GM10248 (cell line): ENCODE results near the gene BCAR1.

Experiments
- CTCF ChIA-PET: fragments of 300-600 bp; sonication (Branson Sonifier 250); formaldehyde crosslinking; extraction: SDS; loops from one replicate; lab custom pipeline; 2021; ENCODE audit warnings: antibody characterized with exemption; lab: Yijun Ruan, JAX
- POLR2A ChIA-PET: fragments of 350-650 bp; sonication (Branson Sonifier 250); formaldehyde crosslinking; extraction: SDS; loops from one replicate; lab custom pipeline; 2020; ENCODE audit warnings: antibody characterized with exemption; lab: Yijun Ruan, JAX
- DNase-seq: peaks from one replicate; pipeline ENCODE4 v3.0.0; 2012; ENCODE audit errors: extremely low spot score
- TF ChIP-seq, protein P1 (sequence below): IDR thresholded peaks from 2 replicates; pipeline ENCODE4 v1.5.1; 2012; ENCODE audit warnings: mild to moderate bottlenecking, low read depth; ENCODE audit errors: extremely low read depth, missing control alignments, control extremely low read depth

BCAR1 gene

DNA sequence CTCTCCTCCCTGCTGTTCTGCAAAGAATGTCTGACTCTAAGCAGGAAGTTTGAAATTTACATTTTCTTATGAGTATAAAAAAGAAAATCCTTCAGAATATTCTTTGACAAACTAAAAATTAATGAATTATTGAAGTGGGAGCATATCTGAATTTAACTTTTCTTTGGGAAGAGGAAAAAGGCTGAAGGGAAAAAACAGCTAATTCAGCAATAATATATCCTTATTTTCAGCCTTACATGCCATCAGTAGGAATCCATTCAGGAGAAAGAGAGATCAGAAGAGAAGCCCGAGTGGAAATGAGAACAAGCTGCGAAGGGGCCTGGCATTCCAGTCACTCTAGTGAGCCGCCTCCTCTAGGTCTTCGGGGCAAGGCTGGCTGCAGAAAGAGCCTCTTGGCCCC, 41.7 kb upstream of the BCAR1 start:
- no peak for DNase-seq
- TF ChIP-seq, protein P1, sequence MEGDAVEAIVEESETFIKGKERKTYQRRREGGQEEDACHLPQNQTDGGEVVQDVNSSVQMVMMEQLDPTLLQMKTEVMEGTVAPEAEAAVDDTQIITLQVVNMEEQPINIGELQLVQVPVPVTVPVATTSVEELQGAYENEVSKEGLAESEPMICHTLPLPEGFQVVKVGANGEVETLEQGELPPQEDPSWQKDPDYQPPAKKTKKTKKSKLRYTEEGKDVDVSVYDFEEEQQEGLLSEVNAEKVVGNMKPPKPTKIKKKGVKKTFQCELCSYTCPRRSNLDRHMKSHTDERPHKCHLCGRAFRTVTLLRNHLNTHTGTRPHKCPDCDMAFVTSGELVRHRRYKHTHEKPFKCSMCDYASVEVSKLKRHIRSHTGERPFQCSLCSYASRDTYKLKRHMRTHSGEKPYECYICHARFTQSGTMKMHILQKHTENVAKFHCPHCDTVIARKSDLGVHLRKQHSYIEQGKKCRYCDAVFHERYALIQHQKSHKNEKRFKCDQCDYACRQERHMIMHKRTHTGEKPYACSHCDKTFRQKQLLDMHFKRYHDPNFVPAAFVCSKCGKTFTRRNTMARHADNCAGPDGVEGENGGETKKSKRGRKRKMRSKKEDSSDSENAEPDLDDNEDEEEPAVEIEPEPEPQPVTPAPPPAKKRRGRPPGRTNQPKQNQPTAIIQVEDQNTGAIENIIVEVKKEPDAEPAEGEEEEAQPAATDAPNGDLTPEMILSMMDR: no peak
- ChIA-PET POLR2A (no interaction called here), CTCF (interaction anchor here (0.9 to 2.7 kb wide), 6 partner anchors 11 to 94 kb away, joined by 3 to 12 read pairs (median 5); no protein-coding TSS in a partner anchor)

GRCh38 chr16:75292691-75293090, 41.3 kb upstream of the BCAR1 start:
- CTCF ChIA-PET: interaction anchor here (0.9 to 2.7 kb wide), 6 partner anchors 10 to 93 kb away, joined by 3 to 12 read pairs (median 4); no protein-coding TSS in a partner anchor
- TF ChIP-seq, protein P1: no peak
- DNase-seq: no peak
- POLR2A ChIA-PET: no interaction called here

GRCh38 chr16:75289189-75289588, 37.8 kb upstream of the BCAR1 start:
- POLR2A ChIA-PET: no interaction called here
- CTCF ChIA-PET: interaction anchor here (1.0 to 1.2 kb wide), 2 partner anchors 9 to 55 kb away, joined by 4 read pairs; no protein-coding TSS in a partner anchor
- TF ChIP-seq, protein P1: no peak
- DNase-seq: no peak

DNA sequence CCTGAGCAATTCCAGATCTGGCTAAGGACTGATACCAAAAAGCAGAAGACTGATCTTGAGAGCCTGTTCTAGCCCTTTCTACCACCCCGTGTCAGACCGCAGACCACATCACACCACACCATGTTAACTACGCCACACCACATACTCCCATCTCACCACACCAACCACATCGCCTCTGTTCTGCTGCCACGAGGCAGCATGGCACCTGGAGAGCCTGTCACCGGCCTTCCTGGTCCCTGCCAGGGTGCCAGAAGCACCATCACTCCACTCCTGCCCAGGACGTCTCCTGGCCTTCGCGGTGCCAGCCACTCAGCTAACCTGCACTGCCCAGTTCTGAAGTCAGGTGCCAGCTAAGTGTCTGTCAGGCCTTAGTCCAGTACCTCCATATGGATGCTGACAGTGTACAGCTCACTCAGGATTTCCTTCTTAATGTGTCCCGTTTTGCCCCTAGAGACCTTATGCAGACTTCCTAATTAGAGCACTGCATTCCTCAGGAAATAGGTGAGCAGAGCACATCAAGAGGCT, 37.2 kb upstream of the BCAR1 start:
- no peak for DNase-seq
- TF ChIP-seq, protein P1: no peak
- ChIA-PET CTCF (interaction anchor here (1.0 to 1.4 kb wide), 3 partner anchors 8 to 90 kb away, joined by 4 read pairs; no protein-coding TSS in a partner anchor), POLR2A (no interaction called here)

GRCh38 chr16:75288181-75288580, 36.8 kb upstream of the BCAR1 start:
- TF ChIP-seq, protein P1: no peak
- ChIA-PET CTCF (interaction anchor here (1.4 kb wide), 1 partner anchor 89 kb away, joined by 4 read pairs; no protein-coding TSS in a partner anchor), POLR2A (no interaction called here)
- no peak for DNase-seq

DNA sequence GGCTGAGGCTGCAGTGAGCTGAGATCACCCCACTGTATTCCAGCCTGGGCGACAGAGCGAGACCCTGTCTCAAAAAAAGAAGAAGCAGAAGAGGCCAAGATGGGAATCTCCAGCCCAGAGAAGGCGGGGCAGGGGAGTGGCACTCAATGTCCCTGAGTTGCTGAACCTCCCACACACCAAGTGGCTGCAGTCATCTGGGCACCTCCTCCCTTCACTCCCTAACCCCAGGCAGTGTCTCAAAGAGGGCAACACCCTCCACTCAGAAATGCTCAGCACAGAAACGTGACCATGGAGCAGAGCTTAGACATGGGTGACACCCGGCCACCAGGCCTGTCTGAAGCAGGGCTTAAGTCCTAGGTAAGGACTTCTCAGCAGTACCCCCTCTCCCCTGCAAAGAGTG, 36.3 kb upstream of the BCAR1 start:
- CTCF ChIA-PET: interaction anchor here (1.0 to 1.4 kb wide), 2 partner anchors 89 to 103 kb away, joined by 3 to 4 read pairs; no protein-coding TSS in a partner anchor
- POLR2A ChIA-PET: no interaction called here
- DNase-seq: no peak
- TF ChIP-seq, protein P1: no peak
